ENCODE results near the gene PPP1R13B. TPM values are rescaled to one million over a fixed set of nuclear protein-coding genes. Genes with fewer than 3 reads are reported as not detected.
"Not testable (repeated sequence)": the region's sequence is repeated elsewhere in the genome, so short reads cannot be mapped to it uniquely, and the experiment has no call there.

PPP1R13B gene
- polyA plus RNA-seq, 4 donors, result 28.9 to 39.1 (median 31.1) TPM

GRCh38 chr14:103859416-103860202, 12.2 kb upstream of the PPP1R13B start:
- no peak for DNase-seq (ENCODE audit: low read depth in 4 of 4, low spot score in 3 of 4)

- no peak for DNase-seq (ENCODE audit: low read depth in 4 of 4, low spot score in 3 of 4)
Measured at GRCh38 chr14:103858063-103858781, 10.8 kb upstream of the PPP1R13B start.

GRCh38 chr14:103857256-103857655, 9.9 kb upstream of the PPP1R13B start:
- no peak for DNase-seq (ENCODE audit: low read depth in 4 of 4, low spot score in 3 of 4)

GRCh38 chr14:103856607-103857006, 9.2 kb upstream of the PPP1R13B start:
- no peak for DNase-seq (ENCODE audit: low read depth in 4 of 4, low spot score in 3 of 4)

- DNase-seq (ENCODE audit: low read depth in 4 of 4, low spot score in 3 of 4), result no peak
Measured at GRCh38 chr14:103856105-103856504, 8.7 kb upstream of the PPP1R13B start.

GRCh38 chr14:103855734-103856095, 8.3 kb upstream of the PPP1R13B start:
- no peak for DNase-seq (ENCODE audit: low read depth in 4 of 4, low spot score in 3 of 4)

- DNase-seq (ENCODE audit: low read depth in 4 of 4, low spot score in 3 of 4), result peak in 1 of 4 donors; percentile 73
Measured at GRCh38 chr14:103854822-103855733, 7.7 kb upstream of the PPP1R13B start.

GRCh38 chr14:103854017-103854808, 6.8 kb upstream of the PPP1R13B start:
- no peak for DNase-seq (ENCODE audit: low read depth in 4 of 4, low spot score in 3 of 4)

GRCh38 chr14:103849151-103849886, 1.9 kb upstream of the PPP1R13B start:
- DNase-seq (ENCODE audit: low read depth in 4 of 4, low spot score in 3 of 4), result no peak

- DNase-seq (ENCODE audit: low read depth in 4 of 4, low spot score in 3 of 4), result no peak
Measured at GRCh38 chr14:103848175-103849077, 1.1 kb upstream of the PPP1R13B start.

GRCh38 chr14:103846543-103847450, 578 bp downstream of the PPP1R13B start:
- DNase-seq (ENCODE audit: low read depth in 4 of 4, low spot score in 3 of 4), result no peak

GRCh38 chr14:103846097-103846496, 1.3 kb downstream of the PPP1R13B start:
- no peak for DNase-seq (ENCODE audit: low read depth in 4 of 4, low spot score in 3 of 4)

- no peak for DNase-seq (ENCODE audit: low read depth in 4 of 4, low spot score in 3 of 4)
Measured at GRCh38 chr14:103845327-103845726, 2.0 kb downstream of the PPP1R13B start.

- DNase-seq (ENCODE audit: low read depth in 4 of 4, low spot score in 3 of 4), result not testable (repeated sequence)
Measured at GRCh38 chr14:103841265-103841664, 6.1 kb downstream of the PPP1R13B start.

GRCh38 chr14:103840014-103840413, 7.4 kb downstream of the PPP1R13B start:
- DNase-seq (ENCODE audit: low read depth in 4 of 4, low spot score in 3 of 4), result no peak

GRCh38 chr14:103839579-103839978, 7.8 kb downstream of the PPP1R13B start:
- DNase-seq (ENCODE audit: low read depth in 4 of 4, low spot score in 3 of 4), result no peak

- no peak for DNase-seq (ENCODE audit: low read depth in 4 of 4, low spot score in 3 of 4)
Measured at GRCh38 chr14:103838117-103838516, 9.3 kb downstream of the PPP1R13B start.

Measured in right renal pelvis (tissue), 4 donors.